ENCODE results near the gene CARD11.

Gene CARD11

DNA sequence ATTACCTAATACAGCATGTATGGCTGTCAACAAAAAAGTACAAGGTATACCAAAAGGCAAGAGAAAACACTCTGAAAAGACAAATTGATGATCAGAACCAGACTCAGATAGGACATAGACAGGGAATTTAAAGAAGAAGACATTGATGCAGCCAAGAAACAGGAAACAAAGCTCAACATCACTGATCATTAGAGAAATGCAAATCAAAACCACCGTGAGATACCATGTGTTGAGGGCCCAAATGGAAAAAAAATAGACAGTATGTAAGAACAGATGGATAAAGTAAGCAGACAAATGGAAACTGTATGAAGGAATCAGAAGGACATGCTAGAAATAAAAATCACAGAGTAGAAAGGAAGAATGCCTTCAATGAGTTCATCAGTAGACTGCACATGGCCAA, 23.3 kb downstream of the CARD11 start:
- no peak for DNase-seq (ENCODE audit: low read depth in 2 of 2)

DNA sequence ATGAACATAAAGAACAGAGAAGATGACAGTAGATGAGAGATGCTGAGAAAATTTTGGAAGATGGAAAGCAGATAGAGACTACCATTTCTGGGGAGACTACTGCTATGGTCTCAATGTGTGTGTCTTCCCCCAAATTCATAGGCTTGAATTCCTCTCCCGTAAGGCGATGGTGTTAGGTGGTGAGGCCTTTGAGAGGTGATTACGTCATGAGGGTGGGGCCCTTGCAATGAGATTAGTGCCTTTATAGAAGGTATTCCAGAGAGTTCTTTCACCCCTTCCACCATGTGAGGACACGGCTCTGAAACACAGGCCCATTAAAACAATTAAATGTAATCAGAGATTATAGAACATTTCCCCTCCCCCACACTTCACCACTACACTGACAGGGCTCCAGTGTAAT, 23.9 kb downstream of the CARD11 start:
- DNase-seq (ENCODE audit: low read depth in 2 of 2), result no peak

DNA sequence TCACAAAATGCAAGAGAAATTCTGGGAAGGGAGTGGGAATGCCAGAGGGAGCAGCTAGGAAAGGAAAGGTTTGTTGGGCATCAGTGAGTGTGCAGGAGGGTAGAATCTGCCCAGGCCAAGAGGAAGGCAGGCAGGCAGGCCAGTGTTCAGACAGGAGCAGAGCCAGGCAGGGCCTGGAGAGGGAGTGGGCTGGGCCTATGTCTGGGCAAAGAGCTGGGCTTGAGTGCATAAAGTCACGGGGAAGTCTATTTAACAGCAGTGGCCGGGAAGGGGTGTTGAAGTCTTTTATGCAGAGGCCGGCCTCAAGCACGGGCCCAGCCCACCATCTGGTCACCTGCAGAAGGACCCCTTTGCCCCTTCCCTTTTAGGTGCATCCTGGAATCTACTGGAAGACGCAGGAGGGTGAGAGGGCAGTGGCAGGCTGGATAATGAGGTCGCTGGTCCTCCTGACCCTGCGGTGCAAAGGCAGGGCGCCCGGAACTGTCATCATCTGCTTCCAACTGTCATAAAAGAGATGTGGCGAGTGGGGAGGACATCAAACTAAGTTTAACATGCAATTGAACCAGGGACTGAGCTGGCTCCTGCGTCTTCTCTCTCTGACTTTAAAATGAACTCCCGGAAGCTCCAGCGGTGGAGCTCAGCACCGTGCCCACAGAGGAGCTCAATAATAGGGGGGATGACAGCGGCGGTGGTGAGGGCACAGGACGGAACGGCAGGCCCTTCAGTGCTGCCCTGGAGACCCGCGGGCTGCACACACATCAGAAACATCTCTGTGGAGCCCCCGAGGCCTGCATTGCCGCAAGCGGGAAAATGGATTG, 29.5 kb downstream of the CARD11 start:
- DNase-seq (ENCODE audit: low read depth in 2 of 2), result no peak

DNA sequence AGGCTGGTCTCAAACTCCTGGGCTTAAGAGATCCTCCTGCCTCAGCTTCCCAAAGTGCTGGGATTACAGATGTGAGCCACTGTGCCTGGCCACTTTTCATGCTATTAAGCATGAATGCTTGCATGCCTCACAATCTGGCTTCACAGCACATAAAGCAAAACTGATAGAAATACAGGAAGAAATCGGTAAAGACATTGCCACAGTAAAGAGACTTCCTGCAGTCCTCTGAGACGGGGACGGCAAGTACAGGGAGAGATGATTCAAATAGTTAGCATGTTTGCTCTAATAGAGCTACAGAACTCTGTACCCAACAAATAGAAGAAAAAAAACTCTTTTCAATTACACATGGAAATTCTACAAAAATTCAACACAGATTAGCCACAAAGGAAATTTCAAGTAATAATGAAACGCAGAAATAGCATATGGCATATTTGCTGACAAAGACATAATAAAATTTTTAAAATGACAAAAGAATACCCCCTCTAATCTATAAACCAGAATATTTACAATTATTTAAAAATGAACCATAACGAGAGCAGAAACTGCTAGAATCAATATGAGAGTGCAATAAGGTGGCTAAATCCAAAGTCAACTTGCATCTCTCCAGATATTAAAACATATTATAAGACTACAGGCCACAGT, 32.3 kb downstream of the CARD11 start:
- DNase-seq (ENCODE audit: low read depth in 2 of 2), result no peak

DNA sequence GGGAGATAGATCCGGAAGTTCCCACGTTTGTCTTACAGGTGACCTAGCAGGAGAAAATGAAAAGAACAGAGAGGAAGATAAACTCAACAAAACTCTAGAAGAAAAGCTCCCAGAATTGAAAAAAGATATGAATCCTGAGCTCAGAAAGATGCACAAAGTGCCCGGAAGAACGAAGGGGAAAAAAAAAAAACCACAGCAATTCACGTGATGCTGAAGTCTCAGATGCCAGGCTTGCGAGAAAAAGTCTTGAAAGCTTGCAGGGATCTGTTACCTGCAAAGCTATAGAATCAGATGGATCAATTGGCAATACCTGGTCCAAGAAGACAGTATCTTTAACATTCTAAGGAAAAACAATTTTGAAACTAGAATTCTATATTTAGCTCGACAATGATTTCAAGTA, 33.5 kb downstream of the CARD11 start:
- no peak for DNase-seq (ENCODE audit: low read depth in 2 of 2)

DNA sequence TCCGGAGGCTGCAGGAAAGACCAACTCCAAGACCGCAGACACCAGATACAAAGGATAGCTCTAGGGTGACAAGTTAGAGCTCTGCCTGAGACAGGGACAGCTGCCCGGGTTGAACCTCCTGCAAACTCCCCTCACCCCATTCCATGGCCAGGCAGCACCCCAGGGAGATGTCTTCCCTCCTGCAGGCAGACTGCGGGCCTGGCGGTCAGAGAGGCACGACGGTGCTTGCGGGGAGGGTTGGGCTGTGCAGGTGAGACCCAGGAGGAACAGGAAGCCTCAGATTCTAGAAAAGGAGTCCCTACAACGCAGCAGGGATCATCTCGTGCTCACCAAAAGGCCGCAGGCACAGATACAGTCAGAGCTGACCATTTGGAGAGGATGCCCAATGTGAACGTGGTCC, 34.6 kb downstream of the CARD11 start:
- DNase-seq (ENCODE audit: low read depth in 2 of 2), result no peak

DNA sequence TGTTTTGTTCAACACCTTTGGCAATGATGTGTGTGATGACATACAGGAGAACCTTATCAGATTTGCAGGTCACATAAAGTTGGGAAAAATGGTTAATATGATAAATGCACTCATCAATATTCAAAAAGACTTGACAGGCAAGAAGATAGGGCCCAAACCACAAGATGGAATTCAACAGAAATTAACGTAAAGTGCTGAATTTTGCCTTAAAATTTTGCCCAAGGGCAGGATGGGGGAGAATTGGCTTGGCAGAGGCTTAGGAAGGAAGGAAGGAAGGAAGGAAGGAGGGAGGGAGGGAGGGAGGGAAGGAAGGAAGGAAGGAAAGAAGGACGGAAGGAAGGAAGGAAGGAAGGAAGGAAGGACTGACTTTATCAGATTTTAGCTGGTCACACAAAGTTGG, 35.3 kb downstream of the CARD11 start:
- DNase-seq (ENCODE audit: low read depth in 2 of 2), result no peak

DNA sequence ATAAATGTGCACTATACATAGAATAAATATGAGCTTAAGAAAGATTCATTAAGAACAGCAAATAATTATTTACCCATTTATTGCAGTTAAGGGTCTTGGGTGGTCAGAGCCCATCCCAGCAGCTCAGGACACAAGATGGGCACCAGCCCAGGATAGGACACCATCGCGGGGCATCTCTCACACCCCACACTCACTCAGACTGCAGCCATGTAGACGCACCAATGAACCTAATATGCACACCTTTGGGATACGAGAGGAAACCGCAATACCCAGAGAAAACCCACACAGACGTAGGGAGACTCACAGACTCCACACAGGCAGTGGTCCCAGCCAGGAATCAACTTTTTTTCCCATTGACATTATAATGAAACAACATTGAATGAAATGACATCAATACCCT, 36.0 kb downstream of the CARD11 start:
- no peak for DNase-seq (ENCODE audit: low read depth in 2 of 2)

DNA sequence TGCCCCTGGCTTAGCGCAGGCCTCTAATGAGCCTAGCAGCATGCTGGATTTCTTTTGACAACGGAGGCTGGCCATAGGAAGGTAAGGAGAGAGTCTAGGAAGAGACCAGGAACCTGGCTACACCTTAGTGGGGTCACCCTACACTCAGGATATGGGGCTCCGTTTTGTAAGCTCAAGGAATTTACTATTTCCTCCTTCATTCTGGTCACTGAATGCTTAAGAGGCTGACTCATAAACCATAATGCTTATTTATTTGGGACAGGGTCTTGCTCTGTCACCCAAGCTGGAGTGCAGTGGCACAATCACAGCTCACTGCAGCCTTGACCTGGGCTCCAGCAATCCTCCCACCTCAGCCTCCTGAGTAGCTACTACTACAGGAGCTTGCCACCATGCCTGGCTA, 38.4 kb downstream of the CARD11 start:
- DNase-seq (ENCODE audit: low read depth in 2 of 2), result no peak

DNA sequence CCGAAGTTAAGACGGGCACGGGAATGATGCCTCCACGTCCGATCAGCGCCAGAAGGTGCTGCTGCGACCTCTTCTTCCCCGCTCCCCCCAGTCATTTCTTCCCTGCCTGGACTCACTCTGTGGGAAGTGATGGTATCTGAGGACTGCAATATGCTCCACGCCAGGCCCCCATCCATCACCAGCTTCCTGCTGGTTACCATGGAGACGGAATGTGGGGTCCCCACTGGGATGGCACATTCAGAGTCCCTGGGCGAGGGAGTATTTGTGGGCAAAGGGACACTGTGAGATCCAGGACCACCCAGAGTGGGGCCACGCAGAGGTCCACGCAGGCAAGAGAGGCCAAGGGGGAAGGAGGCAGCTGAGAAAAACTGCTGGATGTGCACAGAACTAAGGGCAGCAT, 39.7 kb downstream of the CARD11 start:
- no peak for DNase-seq (ENCODE audit: low read depth in 2 of 2)

DNA sequence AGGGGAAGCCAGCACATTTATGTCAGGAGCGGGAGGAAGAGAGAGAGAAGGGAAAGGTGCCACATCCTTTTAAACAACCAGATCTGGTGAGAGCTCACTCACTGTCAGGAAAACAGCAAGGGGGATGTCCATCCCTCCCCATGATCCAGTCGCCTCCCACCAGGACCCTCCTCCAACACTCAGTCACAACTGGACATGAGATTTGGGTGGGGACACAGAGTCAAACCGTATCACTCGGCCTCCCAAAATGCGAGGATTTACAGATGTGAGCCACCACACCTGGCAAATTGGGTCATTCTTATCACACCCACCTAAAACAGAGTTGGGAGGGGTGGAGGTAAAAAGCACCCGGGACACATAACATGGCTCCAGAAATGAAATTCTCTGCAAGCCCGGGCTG, 41.0 kb downstream of the CARD11 start:
- DNase-seq (ENCODE audit: low read depth in 2 of 2), result no peak

DNA sequence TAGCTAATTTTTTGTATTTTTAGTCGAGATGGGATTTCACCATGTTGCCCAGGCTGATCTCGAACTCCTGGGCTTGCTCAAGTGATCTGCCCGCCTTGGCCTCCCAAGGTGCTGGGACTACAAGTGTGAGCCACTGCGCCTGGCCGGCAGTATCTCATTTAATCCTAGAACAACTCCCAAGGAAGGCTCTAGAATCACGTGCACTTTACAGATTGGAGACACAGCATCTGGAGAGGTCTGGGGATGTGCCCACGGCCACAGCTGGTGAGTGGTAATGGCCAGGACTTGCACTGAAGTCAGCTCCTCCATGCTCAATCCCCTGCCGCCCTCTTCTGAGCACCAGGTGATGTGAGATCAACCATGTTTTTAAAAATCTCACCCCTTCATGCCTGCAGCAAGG, 43.1 kb downstream of the CARD11 start:
- no peak for DNase-seq (ENCODE audit: low read depth in 2 of 2)

DNA sequence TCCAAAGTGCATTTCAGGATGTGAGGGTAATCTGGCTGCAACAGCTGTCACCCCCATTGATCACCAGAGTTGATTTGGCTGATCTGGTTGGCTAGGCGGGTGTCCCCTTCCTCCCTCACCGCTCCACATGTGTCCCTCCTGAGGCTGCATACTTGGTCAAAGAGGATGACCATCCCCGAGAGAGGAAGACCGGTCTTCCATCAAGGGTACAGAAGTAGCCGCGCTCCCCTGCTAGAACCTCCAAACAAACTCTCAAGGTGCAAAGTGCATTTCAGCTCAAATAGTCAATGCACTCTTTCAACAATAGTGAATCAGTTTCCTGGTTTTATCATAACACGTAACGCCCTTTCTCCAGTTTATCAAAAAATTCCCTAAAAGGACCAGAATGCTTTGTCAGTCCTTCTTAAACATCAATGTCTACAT, 44.6 kb downstream of the CARD11 start:
- no peak for DNase-seq (ENCODE audit: low read depth in 2 of 2)

DNA sequence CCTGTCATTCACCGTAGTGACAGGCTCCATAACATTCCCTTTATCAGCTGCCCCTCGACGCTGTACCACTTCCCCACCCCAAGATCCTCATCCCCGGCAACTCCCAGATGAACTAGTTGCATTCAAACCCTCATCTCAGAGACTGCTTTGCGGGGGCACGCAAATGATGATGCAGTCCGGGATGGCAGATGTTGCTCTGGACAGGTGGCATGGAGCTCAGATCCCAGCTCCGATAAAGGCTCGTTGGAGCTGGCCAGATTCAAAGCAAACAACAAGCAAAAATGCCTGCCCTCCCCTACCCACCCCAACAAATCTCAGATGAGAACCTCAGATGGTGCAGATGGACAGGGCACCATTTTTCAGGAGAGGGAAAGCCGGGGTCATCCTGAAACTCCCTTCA, 46.7 kb downstream of the CARD11 start:
- DNase-seq (ENCODE audit: low read depth in 2 of 2), result no peak

DNA sequence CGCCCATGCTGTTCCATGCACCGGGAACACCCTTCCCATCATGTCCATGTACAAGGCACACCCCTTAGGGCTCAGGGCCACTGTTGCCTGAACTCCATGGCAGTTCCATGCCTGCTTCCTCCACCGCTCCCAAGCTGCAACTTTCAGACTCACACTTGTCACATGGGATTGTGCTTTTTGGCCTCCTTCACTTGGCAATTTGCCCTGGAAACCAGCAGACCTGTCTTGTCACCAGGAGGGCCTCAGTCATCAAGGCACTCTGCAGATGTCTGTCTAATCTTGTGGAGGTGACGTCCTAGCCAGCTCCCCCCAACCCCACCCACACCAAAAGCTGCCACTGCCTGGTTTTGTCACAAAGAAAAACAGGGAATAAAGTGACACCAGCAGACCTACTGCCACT, 47.5 kb downstream of the CARD11 start:
- DNase-seq (ENCODE audit: low read depth in 2 of 2), result no peak

DNA sequence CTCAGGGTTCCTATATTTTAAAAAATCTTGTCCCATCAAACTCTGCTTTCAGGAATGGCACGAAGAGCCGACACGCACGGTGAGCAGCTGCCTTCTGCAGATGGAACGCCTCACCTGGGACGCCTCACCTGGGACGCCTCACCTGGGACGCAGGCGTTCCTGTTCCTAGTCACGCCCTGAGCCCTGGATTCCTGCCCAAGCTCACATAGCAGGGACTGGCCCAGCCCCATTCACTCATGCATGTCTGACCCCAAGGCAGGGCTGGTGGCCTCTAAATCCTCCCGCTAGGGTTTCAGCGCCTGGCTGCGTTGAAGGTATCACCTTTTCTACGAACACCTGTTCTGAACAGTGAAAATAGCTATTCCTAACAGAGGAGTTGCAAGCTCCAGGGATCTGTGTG, 49.8 kb downstream of the CARD11 start:
- no peak for DNase-seq (ENCODE audit: low read depth in 2 of 2)

DNA sequence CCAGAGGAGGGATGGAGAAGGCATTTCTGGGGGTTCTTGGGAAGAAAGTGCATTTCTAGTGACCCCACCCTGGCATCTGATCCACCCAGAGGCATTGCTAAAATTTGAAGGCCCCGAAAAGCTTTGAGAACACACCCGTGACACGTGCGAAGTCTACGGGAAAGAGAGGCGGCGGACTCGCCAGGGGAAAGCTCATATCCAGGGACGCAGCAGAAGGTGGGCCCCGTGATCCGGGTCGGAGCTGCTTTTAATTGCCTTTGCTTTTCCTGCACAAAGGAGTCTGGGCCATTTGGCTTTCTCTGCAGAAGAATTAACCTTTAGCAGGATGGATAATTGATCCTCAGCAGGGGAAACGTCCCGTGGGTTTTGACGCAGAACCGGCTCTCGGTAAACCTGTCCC, 50.3 kb downstream of the CARD11 start:
- no peak for DNase-seq (ENCODE audit: low read depth in 2 of 2)

DNA sequence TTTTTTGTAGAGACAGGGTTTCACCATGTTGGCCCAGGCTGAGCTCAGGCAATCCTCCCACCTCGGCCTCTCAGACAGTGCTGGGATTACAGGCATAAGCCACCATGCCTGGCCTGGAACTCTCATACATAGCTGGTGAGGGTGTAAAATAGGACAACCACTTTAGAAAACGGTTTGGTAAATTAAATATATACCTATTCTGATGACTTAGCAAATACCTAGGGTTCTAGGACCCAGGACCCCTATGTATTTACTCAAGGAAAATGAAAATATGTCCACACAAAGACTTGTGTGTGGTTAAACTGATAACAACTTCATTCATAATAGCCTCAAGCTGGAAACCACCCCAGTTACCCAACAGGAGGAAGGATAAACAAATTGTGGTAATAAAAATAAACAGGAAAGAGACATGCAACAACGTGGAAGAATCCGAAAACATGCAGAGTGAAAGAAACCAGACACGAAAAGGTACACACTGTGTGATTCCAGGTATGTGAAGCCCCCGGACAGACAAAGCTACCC, 52.7 kb downstream of the CARD11 start:
- DNase-seq (ENCODE audit: low read depth in 2 of 2), result no peak

DNA sequence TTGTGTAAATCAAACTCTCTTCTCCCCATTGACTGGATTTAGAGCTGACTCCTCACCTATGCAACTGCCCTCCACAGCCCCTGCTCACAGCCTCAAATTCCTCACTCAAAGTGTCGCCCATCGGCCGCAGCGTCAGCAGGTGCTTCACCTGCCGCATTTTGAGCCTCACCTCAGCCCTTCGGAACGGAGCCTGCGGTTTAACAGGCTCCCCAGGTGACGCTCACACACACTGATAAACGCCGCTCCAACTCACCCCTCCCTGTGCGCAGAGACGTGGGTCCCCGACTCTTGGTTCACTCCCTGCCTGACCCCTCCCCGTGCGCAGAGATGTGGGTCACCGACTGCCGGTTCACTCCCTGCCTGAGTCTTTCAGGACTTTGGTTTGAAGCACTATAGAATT, 57.1 kb downstream of the CARD11 start:
- DNase-seq (ENCODE audit: low read depth in 2 of 2), result no peak

DNA sequence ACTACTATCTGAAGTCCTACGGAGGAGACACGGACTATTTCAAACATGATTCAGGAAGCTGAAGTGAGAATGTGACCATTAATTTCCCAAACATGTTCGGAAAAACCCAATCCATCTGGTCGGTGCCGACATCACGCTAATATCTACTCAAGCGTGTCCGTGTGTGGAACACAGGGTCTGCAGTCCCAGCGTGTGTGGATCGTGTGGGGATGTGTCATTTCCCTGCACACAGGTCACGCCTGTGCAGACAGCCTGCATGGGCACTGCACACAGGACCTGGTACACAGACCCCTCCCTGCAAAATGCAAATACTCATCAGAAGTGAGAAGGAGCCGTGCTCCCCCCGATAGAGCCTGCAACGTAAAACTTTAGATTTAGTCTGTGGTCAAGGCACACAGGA, 57.8 kb downstream of the CARD11 start:
- DNase-seq (ENCODE audit: low read depth in 2 of 2), result no peak

DNA sequence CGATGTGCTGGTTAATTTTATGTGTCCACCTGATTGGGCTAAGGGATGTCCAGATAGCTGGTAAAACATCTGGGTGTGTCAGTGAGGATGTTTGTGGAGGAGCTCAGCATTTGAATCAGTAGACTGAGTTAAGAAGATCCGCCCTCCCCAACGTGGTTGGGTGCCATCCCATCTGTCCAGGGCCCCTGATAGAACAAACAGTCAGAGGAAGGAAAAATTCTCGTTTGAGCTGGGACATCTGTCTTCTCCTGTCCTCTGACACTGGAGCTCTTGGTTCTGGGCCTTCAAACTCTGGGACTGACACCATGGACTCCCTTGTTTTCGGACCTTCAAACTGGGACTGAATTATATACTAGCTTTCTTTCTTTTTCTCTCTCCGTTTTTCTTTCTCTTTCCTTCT, 59.6 kb downstream of the CARD11 start:
- DNase-seq (ENCODE audit: low read depth in 2 of 2), result no peak

DNA sequence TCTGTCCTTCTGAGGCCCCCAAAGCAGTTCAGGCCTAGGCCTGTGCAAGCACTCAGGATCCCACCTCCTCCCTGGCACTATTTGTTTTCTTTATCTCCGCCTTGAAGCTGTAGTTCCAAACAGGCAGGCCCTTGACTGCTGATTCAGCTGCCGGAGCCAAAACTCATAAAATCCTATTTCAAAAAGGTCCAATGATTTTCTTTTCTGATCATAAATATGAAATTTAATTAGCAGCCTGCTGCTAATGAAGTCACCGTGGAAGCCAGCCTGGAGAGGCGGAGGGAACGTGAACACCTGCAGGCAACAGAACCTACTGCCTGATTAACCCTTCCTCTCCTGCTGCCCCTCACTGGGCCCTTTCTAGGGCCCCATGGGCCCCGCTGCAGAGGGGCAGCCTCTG, 60.1 kb downstream of the CARD11 start:
- DNase-seq (ENCODE audit: low read depth in 2 of 2), result no peak

DNA sequence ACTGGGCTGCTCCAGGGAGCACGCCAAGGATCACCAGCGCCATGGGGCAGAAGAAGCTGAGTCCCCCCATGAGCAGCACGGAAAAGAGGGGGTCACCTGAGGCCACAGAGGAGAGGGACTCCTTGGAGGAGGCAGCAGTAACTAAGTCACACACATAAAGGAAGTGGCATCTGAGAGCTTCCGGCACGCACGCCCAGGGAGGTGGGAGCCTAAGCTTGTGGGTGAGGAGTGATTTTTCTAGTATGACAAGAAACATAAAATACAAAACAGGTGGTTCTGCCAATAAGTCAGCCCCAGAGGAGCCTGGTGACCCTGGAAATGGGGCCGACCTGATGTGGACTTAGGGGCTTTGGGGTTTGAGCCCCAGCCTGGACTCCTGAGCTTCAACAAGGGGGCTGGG, 60.8 kb downstream of the CARD11 start:
- peak in 1 of 2 donors; percentile 30 for DNase-seq (ENCODE audit: low read depth in 2 of 2)

All from stimulated activated CD4-positive, alpha-beta T cell treated with anti-CD3 and anti-CD28 coated beads, Interleukin-4, amount 100 ng/mL, for 48 hours (primary cell).